ENCODE data around the gene MCAT. TPM values are rescaled to one million over a fixed set of nuclear protein-coding genes. Genes with fewer than 3 reads are reported as not detected.

Gene MCAT
- total RNA-seq, 1 donor from 2014 or later = 8.6 TPM

- Mint-ChIP-seq H3K9me3 (ENCODE audit: low read depth) (no peaks in the 10 kb centered on the region), H3K27me3 (ENCODE audit: low read depth) (no peaks in the 10 kb centered on the region)
- TF ChIP-seq CTCF (IDR thresholded peaks at IDR 0.05) = no peak
Observed at GRCh38 chr22:43129426-43130425, 13.5 kb downstream of the MCAT start.

GRCh38 chr22:43128928-43129424 lies 14.2 kb downstream of the MCAT start:
- peaks cover 7% of the 10 kb centered on the region for H3K4me1 Mint-ChIP-seq (ENCODE audit: low read depth)
- H3K27ac Mint-ChIP-seq (ENCODE audit: unreplicated experiment) = no peak overlapping the region
- no peak for DNase-seq (ENCODE audit: low spot score)
- no peaks in the 10 kb centered on the region for H3K9me3 Mint-ChIP-seq (ENCODE audit: low read depth)
- no peak overlapping the region for H3K4me3 Mint-ChIP-seq (ENCODE audit: unreplicated experiment)
- H3K27me3 Mint-ChIP-seq (ENCODE audit: low read depth) = no peaks in the 10 kb centered on the region
- H3K36me3 Mint-ChIP-seq (ENCODE audit: low read depth) = peaks cover 2% of the 10 kb centered on the region
- no peak for TF ChIP-seq CTCF (IDR thresholded peaks at IDR 0.05)

More at GRCh38 chr22:43129426-43130425, 13.5 kb downstream of the MCAT start:
- peaks cover 7% of the 10 kb centered on the region for H3K4me1 Mint-ChIP-seq (ENCODE audit: low read depth)
- H3K27ac Mint-ChIP-seq (ENCODE audit: unreplicated experiment) = no peak overlapping the region
- peaks cover 5% of the 10 kb centered on the region for H3K36me3 Mint-ChIP-seq (ENCODE audit: low read depth)
- no peak overlapping the region for H3K4me3 Mint-ChIP-seq (ENCODE audit: unreplicated experiment)
- DNase-seq (ENCODE audit: low spot score) = no peak

- H3K9me3 Mint-ChIP-seq (ENCODE audit: low read depth) = no peaks in the 10 kb centered on the region
- DNase-seq (ENCODE audit: low spot score) = no peak
- H3K36me3 Mint-ChIP-seq (ENCODE audit: low read depth) = no peaks in the 10 kb centered on the region
- no peak overlapping the region for H3K4me3 Mint-ChIP-seq (ENCODE audit: unreplicated experiment)
- no peak for TF ChIP-seq CTCF (IDR thresholded peaks at IDR 0.05)
- H3K4me1 Mint-ChIP-seq (ENCODE audit: low read depth) = peaks cover 7% of the 10 kb centered on the region
- no peaks in the 10 kb centered on the region for H3K27me3 Mint-ChIP-seq (ENCODE audit: low read depth)
- no peak overlapping the region for H3K27ac Mint-ChIP-seq (ENCODE audit: unreplicated experiment)
Observed at GRCh38 chr22:43128116-43128515, 15.1 kb downstream of the MCAT start.

- no peaks in the 10 kb centered on the region for H3K36me3 Mint-ChIP-seq (ENCODE audit: low read depth)
- H3K9me3 Mint-ChIP-seq (ENCODE audit: low read depth) = no peaks in the 10 kb centered on the region
- DNase-seq (ENCODE audit: low spot score) = no peak
- H3K4me1 Mint-ChIP-seq (ENCODE audit: low read depth) = peaks cover 7% of the 10 kb centered on the region
- no peaks in the 10 kb centered on the region for H3K27me3 Mint-ChIP-seq (ENCODE audit: low read depth)
- TF ChIP-seq CTCF (IDR thresholded peaks at IDR 0.05) = no peak
- no peak overlapping the region for H3K27ac Mint-ChIP-seq (ENCODE audit: unreplicated experiment)
- no peak overlapping the region for H3K4me3 Mint-ChIP-seq (ENCODE audit: unreplicated experiment)
Observed at GRCh38 chr22:43127166-43127908, 15.9 kb downstream of the MCAT start.

Measured in chondrocyte (in vitro differentiated cells).